Nephron progenitor cell (in vitro differentiated cells): ENCODE measurements around the gene ZNF599.

ENCODE experiments used
- DNase-seq: peaks from one replicate; pipeline ENCODE4 v3.0.0; 2021
- H3K27ac Mint-ChIP-seq: 2 replicates; pipeline ENCODE4 v1.8.0; 2021; ENCODE audit warnings: mild to moderate bottlenecking, moderate library complexity, mixed read lengths
- H3K27me3 Mint-ChIP-seq: 2 replicates; pipeline ENCODE4 v1.8.0; 2021; ENCODE audit warnings: mild to moderate bottlenecking, low read depth, mixed read lengths; ENCODE audit not compliant: poor library complexity
- H3K36me3 Mint-ChIP-seq: 2 replicates; pipeline ENCODE4 v1.8.0; 2021; ENCODE audit warnings: low read depth, mixed read lengths
- H3K4me1 Mint-ChIP-seq: 2 replicates; pipeline ENCODE4 v1.8.0; 2021; ENCODE audit warnings: mixed read lengths
- H3K4me3 Mint-ChIP-seq: 2 replicates; pipeline ENCODE4 v1.8.0; 2021; ENCODE audit warnings: mild to moderate bottlenecking, moderate library complexity, mixed read lengths
- H3K9me3 Mint-ChIP-seq: 2 replicates; pipeline ENCODE4 v1.8.0; 2021; ENCODE audit warnings: mild to moderate bottlenecking, moderate library complexity, mixed read lengths
- CTCF ChIP-seq: fragments of 200-600 bp; sonication (generic); IDR thresholded peaks from 2 replicates; pipeline ENCODE4 v1.5.0; 2021; ENCODE audit warnings: antibody characterized with exemption

The ZNF599 gene

GRCh38 chr19:34772697-34773554, at the start of gene ZNF599:
TSS of gene ZNF599 (minus strand) at chr19:34773215. CDS start at chr19:34772841, 374 bp downstream.
- Mint-ChIP-seq H3K27ac (peak within 1 kb of the TSS; percentile 86), H3K4me3 (peak within 1 kb of the TSS; percentile 86), H3K9me3 (peaks cover 51% of the 10 kb centered on the region), H3K36me3 (peaks cover 41% of the 10 kb centered on the region), H3K4me1 (peaks cover 19% of the 10 kb centered on the region), H3K27me3 (peaks cover 9% of the 10 kb centered on the region)
- TF ChIP-seq CTCF = no peak
- DNase-seq = peak; percentile 91

GRCh38 chr19:34818270-34818669, 45.3 kb upstream of the ZNF599 start:
- DNase-seq = no peak
- H3K4me3 Mint-ChIP-seq = no peak overlapping the region
- H3K27ac Mint-ChIP-seq = no peak overlapping the region
- no peaks in the 10 kb centered on the region for H3K4me1 Mint-ChIP-seq
- H3K36me3 Mint-ChIP-seq = peaks cover 25% of the 10 kb centered on the region
- no peak for TF ChIP-seq CTCF
- H3K27me3 Mint-ChIP-seq = peaks cover 13% of the 10 kb centered on the region
- peaks cover 19% of the 10 kb centered on the region for H3K9me3 Mint-ChIP-seq

GRCh38 chr19:34816708-34817107, 43.7 kb upstream of the ZNF599 start:
- no peak for DNase-seq
- H3K27me3 Mint-ChIP-seq = peaks cover 18% of the 10 kb centered on the region
- no peak overlapping the region for H3K4me3 Mint-ChIP-seq
- no peaks in the 10 kb centered on the region for H3K4me1 Mint-ChIP-seq
- no peak for TF ChIP-seq CTCF
- peaks cover 25% of the 10 kb centered on the region for H3K36me3 Mint-ChIP-seq
- no peak overlapping the region for H3K27ac Mint-ChIP-seq
- peaks cover 9% of the 10 kb centered on the region for H3K9me3 Mint-ChIP-seq

GRCh38 chr19:34808566-34808965, 35.6 kb upstream of the ZNF599 start:
- H3K9me3 Mint-ChIP-seq = peaks cover 33% of the 10 kb centered on the region
- DNase-seq = no peak
- H3K27ac Mint-ChIP-seq = no peak overlapping the region
- no peaks in the 10 kb centered on the region for H3K36me3 Mint-ChIP-seq
- TF ChIP-seq CTCF = no peak
- H3K4me1 Mint-ChIP-seq = no peaks in the 10 kb centered on the region
- no peak overlapping the region for H3K4me3 Mint-ChIP-seq
- H3K27me3 Mint-ChIP-seq = peaks cover 13% of the 10 kb centered on the region

GRCh38 chr19:34806976-34807860, 34.2 kb upstream of the ZNF599 start:
- TF ChIP-seq CTCF = no peak
- Mint-ChIP-seq H3K27me3 (peaks cover 10% of the 10 kb centered on the region), H3K9me3 (peaks cover 40% of the 10 kb centered on the region), H3K4me3 (no peak overlapping the region), H3K4me1 (no peaks in the 10 kb centered on the region), H3K36me3 (no peaks in the 10 kb centered on the region), H3K27ac (no peak overlapping the region)
- DNase-seq = no peak
